Left hindlimb (tissue), 1 donor: Measurements from ENCODE around the gene PRKCZ.

Experiments
- DNase-seq: peaks from one replicate; pipeline ENCODE4 v3.0.0-alpha.2; 2018

The PRKCZ gene

GRCh38 chr1:2046174-2046917 lies 3.9 kb upstream of the PRKCZ start:
- DNase-seq, result no peak

GRCh38 chr1:2046953-2047748 lies 3.1 kb upstream of the PRKCZ start:
- DNase-seq, result no peak

GRCh38 chr1:2047749-2048729 lies 2.2 kb upstream of the PRKCZ start:
- DNase-seq, result no peak

- peak; percentile 9 for DNase-seq
Measured at GRCh38 chr1:2049225-2049717, 940 bp upstream of the PRKCZ start.

GRCh38 chr1:2050461-2050792 lies 216 bp downstream of the PRKCZ start:
- no peak for DNase-seq

DNA sequence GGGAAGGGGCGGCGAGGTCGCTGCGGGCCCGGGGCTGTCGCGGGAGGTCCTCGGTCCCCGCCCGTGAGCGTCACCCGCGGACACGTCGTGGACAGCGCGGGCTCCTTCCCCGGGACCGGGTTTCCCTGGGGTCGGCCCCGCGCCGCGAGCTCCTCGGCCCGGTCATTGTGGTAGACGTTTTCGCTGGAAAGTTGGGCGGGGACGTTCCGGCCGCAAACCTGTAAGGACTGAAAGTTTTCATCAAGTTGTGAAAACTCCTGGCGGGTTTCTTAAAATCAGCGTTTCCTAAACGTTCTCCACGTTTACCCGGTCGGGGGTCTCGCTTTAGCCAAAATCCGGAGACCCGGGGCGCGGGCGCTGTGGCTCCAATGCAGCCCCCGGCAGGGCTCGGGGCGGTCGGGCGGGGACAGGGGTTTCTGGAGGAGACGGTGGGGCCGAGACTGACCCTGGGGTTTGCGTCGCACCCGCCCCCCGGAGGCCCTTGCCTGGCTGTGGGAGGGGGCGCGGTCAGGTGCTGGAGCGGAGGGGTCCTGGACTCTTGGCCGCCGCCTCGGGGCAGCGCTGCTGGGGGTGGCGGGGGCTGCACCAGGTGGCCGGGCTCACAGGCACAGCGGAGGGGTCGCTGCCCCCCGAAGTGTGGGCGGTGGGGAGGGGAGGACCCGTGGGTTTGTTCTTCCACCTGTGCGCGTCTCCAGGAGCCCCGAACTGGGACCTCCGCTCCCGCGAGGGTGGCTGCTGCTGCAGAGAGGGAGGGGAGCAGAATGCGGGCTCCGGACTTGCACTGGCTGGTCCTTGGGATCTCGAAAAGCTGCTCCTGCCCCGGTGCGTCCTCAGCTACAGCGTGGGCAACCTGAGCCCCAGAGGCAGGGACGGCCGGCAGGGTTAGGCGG lies 827 bp downstream of the PRKCZ start:
- no peak for DNase-seq

DNA sequence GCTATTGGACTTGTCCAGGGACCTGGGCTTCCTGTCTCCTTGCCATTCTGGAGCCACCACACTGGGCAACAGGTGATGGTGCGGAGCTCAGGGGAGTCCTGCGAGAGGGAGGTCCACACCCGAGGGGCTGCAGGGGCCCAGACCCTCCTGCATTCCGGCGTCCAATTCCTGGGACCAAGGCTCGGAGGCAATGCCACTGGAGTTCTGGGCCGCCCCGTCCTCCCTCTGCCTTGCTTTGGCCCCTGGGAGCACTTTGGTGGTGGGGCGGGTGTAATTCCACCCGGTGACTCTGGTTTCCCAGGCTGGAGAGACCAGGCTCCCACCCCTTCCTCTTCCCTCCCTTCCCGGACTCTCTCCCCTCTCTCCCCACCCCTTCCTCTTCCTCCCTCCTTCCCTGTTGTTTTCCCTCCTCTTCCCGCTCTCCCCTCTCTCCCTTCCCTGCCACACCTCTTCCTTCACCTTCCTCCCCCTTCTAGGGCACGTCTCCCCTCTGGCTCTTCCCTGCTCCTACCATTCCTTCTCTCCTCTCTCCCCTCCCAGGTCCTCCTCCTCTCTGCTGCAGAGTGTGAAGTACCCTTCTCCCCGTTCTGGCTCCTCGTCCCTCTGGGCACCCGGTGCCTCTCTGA lies 2.0 kb downstream of the PRKCZ start:
- DNase-seq, result no peak

GRCh38 chr1:2052756-2053155 lies 2.5 kb downstream of the PRKCZ start:
- no peak for DNase-seq

DNA sequence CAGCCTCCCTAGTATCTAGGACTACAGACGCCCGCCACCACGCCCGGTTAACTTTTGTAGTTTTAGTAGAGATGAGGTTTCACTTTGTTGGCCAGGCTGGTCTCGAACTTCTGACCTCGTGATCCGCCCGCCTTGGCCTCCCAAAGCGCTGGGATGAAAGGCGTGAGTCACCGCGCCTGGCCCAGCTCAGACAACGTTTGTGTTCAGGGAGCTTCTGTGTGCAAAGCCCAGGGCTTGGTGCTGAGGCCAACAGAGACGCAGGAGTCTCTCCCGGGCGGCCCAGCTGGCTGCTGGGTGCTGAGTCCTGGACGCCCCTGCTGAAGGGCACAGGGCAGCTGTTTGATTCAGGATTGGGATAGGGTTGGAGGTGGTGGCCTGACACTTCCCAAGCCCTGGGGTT lies 3.0 kb downstream of the PRKCZ start:
- DNase-seq, result no peak

DNA sequence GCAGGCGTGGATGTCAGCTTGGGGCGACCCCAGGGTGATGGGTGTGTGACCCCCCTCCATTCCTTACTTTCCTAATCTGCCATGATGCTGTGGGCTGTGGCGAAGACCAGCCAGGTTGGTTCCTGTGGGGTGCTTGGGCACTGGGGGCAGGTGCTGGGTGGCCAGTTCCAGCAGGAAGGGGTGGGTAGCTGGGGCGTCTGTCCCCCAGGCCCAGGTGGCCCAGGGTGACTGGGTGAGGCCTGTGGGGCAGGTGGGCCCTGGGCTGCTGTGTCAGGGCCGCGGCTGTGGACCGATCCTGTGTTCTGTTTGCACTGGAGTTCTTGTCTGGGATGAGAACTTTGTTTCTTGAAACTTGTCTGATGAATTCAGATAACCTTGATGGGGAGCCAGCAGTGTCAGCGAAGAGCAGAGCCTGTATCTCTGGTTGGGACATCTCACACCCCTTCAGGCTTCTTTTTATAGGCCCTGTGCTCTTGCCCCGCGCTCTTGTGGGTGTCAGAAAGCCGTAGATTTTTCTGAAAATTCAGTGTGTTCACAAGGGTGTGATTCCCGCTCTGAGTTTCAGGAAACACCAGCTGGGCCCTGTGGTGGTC lies 3.7 kb downstream of the PRKCZ start:
- peak; percentile 16 for DNase-seq

- DNase-seq, result no peak
Measured at GRCh38 chr1:2054560-2054959, 4.3 kb downstream of the PRKCZ start.

- peak; percentile 19 for DNase-seq
Measured at GRCh38 chr1:2055911-2056575, 5.8 kb downstream of the PRKCZ start.

DNA sequence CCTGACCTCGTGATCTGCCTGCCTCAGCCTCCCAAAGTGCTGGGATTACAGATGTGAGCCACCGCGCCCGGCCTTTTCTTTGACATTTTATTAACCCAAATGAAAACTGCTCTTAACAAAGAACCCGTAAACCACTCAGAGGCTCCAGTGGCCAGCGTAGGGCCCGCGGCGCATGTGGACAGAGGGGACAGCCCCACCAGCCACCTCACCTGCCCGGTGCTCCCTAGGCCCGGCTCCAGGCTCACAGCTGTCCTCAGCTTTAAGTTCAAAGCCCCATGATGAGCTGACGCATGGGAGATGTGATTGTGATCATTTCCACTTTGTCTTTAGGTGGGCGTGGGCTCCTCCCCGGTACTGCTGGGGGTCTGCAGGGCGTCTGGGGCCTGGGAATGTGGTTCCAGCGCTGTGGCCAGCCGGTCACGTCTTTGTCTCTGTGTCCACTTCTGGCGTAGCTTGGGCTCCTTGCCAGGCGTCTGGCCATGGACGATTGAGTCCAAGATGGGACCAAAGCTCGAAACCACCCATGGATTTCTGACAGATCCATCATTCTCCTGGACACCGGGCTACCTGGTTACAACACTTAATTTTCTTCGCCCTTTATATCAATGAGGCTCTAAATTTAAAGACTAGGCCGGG lies 6.9 kb downstream of the PRKCZ start:
- peak; percentile 11 for DNase-seq

- DNase-seq, result peak; percentile 15
Measured at GRCh38 chr1:2059290-2059953, 9.2 kb downstream of the PRKCZ start.

- no peak for DNase-seq
Measured at GRCh38 chr1:2060072-2060471, 9.9 kb downstream of the PRKCZ start.

DNA sequence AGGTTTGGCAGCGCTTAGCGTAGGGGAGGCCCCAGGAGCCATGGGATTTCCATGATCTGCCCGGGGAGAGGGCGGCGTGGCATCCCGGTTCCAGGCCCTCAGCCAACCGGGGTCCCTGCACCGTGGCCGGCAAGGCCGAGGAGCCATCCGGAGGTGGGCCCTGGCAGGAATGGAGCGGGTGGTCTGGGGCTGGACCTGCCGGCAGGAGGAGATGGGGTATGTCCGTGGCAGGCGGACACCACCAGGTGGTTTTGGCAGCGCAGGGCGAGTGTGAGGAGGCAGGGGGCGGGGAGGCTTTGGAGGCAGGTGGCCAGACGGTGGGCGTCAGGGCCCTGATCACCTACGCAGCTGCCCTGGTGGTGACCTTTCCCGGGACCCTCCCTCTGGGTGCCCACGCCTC lies 10.3 kb downstream of the PRKCZ start:
- no peak for DNase-seq

GRCh38 chr1:2061065-2061778 lies 11.0 kb downstream of the PRKCZ start:
- DNase-seq, result peak; percentile 12

DNA sequence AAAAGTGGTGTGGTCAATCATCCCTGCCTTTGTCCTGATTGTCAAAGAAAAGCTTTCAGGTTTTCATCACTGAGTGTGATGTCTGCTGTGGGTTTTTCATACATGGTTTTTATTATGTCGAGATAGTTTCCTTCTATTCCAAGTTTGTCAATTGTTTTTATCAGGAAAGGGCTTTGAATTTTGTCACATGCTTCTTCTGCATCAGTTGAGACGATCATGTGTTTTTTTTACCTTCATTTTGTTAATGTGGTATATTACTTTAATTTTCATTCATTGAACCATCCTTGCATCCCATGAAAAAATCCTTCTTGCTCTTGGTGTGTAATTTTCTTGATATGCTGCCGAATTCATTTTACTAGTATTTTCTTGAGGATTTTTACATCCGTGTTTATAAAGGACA lies 15.5 kb downstream of the PRKCZ start:
- no peak for DNase-seq

GRCh38 chr1:2067393-2067792 lies 17.2 kb downstream of the PRKCZ start:
- DNase-seq, result peak; percentile 12
